NB4 (cell line): Measurements from ENCODE around the gene UCP3.

Source experiments
- DNase-seq: peaks from one replicate; pipeline ENCODE4 v3.0.0; 2010; ENCODE audit warnings: low read depth
- H3K4me3 ChIP-seq: one replicate; pipeline ENCODE4 v1.5.1; 2011; ENCODE audit warnings: mild to moderate bottlenecking, low read depth, low read length, moderate library complexity
- CTCF ChIP-seq: IDR thresholded peaks from one replicate; pipeline ENCODE4 v1.5.1; 2012; ENCODE audit warnings: low read depth, low read length
- MAX ChIP-seq: IDR thresholded peaks from 2 replicates; pipeline ENCODE4 v1.6.1; 2011; ENCODE audit warnings: low read depth, low read length
- MYC ChIP-seq: IDR thresholded peaks from 2 replicates; pipeline ENCODE4 v1.6.1; 2011; ENCODE audit warnings: low read depth, low read length
- POLR2A ChIP-seq: IDR thresholded peaks from 2 replicates; pipeline ENCODE4 v1.6.1; 2011; ENCODE audit warnings: mild to moderate bottlenecking; ENCODE audit not compliant: insufficient read length; ENCODE audit errors: extremely low read depth

UCP3 gene

GRCh38 chr11:74004046-74004695 is 4.7 kb downstream of the UCP3 start:
- no peak for TF ChIP-seq CTCF
- TF ChIP-seq MAX = no peak
- TF ChIP-seq POLR2A = no peak
- no peak overlapping the region for H3K4me3 ChIP-seq
- DNase-seq = no peak

GRCh38 chr11:74002832-74003231 is 6.1 kb downstream of the UCP3 start:
- no peak for DNase-seq
- no peak for TF ChIP-seq POLR2A
- no peak for TF ChIP-seq MYC
- H3K4me3 ChIP-seq = no peak overlapping the region

- TF ChIP-seq MYC (no peak), CTCF (no peak), MAX (no peak), POLR2A (no peak)
- no peak for DNase-seq
- no peak overlapping the region for H3K4me3 ChIP-seq
Measured at GRCh38 chr11:74001822-74002286, 7.0 kb downstream of the UCP3 start.

GRCh38 chr11:74000307-74001133 is 8.4 kb downstream of the UCP3 start:
- H3K4me3 ChIP-seq = no peak overlapping the region
- TF ChIP-seq MAX (no peak), MYC (no peak), POLR2A (no peak)
- no peak for DNase-seq

GRCh38 chr11:73999581-74000306 is 9.1 kb downstream of the UCP3 start:
- H3K4me3 ChIP-seq = no peak overlapping the region
- no peak for DNase-seq
- TF ChIP-seq CTCF = no peak
- no peak for TF ChIP-seq MAX
- no peak for TF ChIP-seq MYC
- no peak for TF ChIP-seq POLR2A

GRCh38 chr11:73998846-73999575 is 9.9 kb downstream of the UCP3 start:
- TF ChIP-seq CTCF = no peak
- no peak overlapping the region for H3K4me3 ChIP-seq
- DNase-seq = no peak
